ENCODE results near the gene FAM90A26. TPM values are rescaled to one million over a fixed set of nuclear protein-coding genes. Genes with fewer than 3 reads are reported as not detected.
"Not testable (repeated sequence)": the region's sequence is repeated elsewhere in the genome, so short reads cannot be mapped to it uniquely, and the experiment has no call there.

Gene FAM90A26
- total RNA-seq, 1 experiment from 2014 or later = not detected

GRCh38 chr4:9142786-9143185, 27.4 kb upstream of the FAM90A26 start:
- RAD21 ChIA-PET (ENCODE audit: low non-redundant PET in 1 of 2, low total read pairs in 2 of 2, uncharacterized antibody in 2 of 2, unreplicated experiment in 2 of 2); H3K79me2 ChIP-seq (ENCODE audit: insufficient read depth, low read length); H3K27ac ChIP-seq (ENCODE audit: low read depth, low read length); H3K9ac ChIP-seq (ENCODE audit: low read length); CTCF ChIA-PET; H3K9me2 ChIP-seq (ENCODE audit: insufficient read depth); H3K27me3 ChIP-seq (ENCODE audit: insufficient read depth, low read length); H3K4me2 ChIP-seq (ENCODE audit: low read length); ATAC-seq; H4K20me1 ChIP-seq (ENCODE audit: insufficient read depth); intact Hi-C loops (cut with micrococcal nuclease); BruUV-seq (replicated peaks); H3K9me3 ChIP-seq (ENCODE audit: control insufficient read depth in 1 of 2, insufficient read depth in 1 of 2, low read depth in 1 of 2, low read length in 2 of 2); H3K4me1 ChIP-seq (ENCODE audit: control insufficient read depth in 1 of 2, insufficient read depth in 2 of 2, low read length in 2 of 2); H3K4me3 ChIP-seq (replicated peaks in 1 of 2; ENCODE audit: low read depth in 1 of 2, low read length in 2 of 2); POLR2A ChIA-PET; DNase-seq (ENCODE audit: low read depth, low spot score); H2AFZ ChIP-seq (ENCODE audit: low read depth, low read length, poor library complexity, severe bottlenecking); H3K36me3 ChIP-seq (ENCODE audit: control insufficient read depth in 1 of 2, insufficient read depth in 2 of 2, low read length in 2 of 2): not testable (repeated sequence)

- Histone ChIP-seq H2AFZ (ENCODE audit: low read depth, low read length, poor library complexity, severe bottlenecking) (no peak overlapping the region), H3K9ac (ENCODE audit: low read length) (no peak overlapping the region), H3K27ac (ENCODE audit: low read depth, low read length) (no peak overlapping the region), H3K79me2 (ENCODE audit: insufficient read depth, low read length) (no peaks in the 10 kb centered on the region), H3K36me3 (ENCODE audit: control insufficient read depth in 1 of 2, insufficient read depth in 2 of 2, low read length in 2 of 2) (no peaks in the 10 kb centered on the region), H3K27me3 (ENCODE audit: insufficient read depth, low read length) (no peaks in the 10 kb centered on the region), H3K9me2 (ENCODE audit: insufficient read depth) (no peaks in the 10 kb centered on the region), H3K9me3 (ENCODE audit: control insufficient read depth in 1 of 2, insufficient read depth in 1 of 2, low read depth in 1 of 2, low read length in 2 of 2) (no peaks in the 10 kb centered on the region), H3K4me2 (ENCODE audit: low read length) (no peak overlapping the region), H3K4me1 (ENCODE audit: control insufficient read depth in 1 of 2, insufficient read depth in 2 of 2, low read length in 2 of 2) (no peaks in the 10 kb centered on the region), H3K4me3 (replicated peaks in 1 of 2; ENCODE audit: low read depth in 1 of 2, low read length in 2 of 2) (no peak overlapping the region), H4K20me1 (ENCODE audit: insufficient read depth) (no peaks in the 10 kb centered on the region)
- intact Hi-C loops (cut with micrococcal nuclease) = no loop called here
- CTCF ChIA-PET = no interaction called here
- ATAC-seq = no peak
- RAD21 ChIA-PET (ENCODE audit: low non-redundant PET in 1 of 2, low total read pairs in 2 of 2, uncharacterized antibody in 2 of 2, unreplicated experiment in 2 of 2) = no interaction called here
- TF ChIP-seq ATF3 (IDR thresholded peaks at IDR 0.05) (no peak), SIN3A (IDR thresholded peaks at IDR 0.05; ENCODE audit: low read depth) (no peak), JUND (IDR thresholded peaks at IDR 0.05) (no peak), REST (IDR thresholded peaks at IDR 0.05; ENCODE audit: low read depth) (no peak), ZBTB33 (IDR thresholded peaks at IDR 0.05; ENCODE audit: extremely low read depth, insufficient replicate concordance, low read length) (no peak), CTCF (IDR thresholded peaks at IDR 0.05 in 2 of 3, conservative IDR thresholded peaks at IDR 0.05 in 1 of 3; ENCODE audit: borderline replicate concordance in 1 of 3, insufficient read depth in 1 of 3, low read depth in 2 of 3, low read length in 2 of 3) (no peak), EZH2phosphoT487 (IDR thresholded peaks at IDR 0.05; ENCODE audit: borderline replicate concordance) (no peak), TCF7L2 (IDR thresholded peaks at IDR 0.05; ENCODE audit: borderline replicate concordance, extremely low read depth, insufficient read depth, insufficient read length) (no peak)
- no peak for DNase-seq (ENCODE audit: low read depth, low spot score)
- POLR2A ChIA-PET = no interaction called here
- no TSS peak for BruUV-seq (replicated peaks)
Observed at GRCh38 chr4:9143421-9144080, 26.7 kb upstream of the FAM90A26 start.

Measured in HCT116 (cell line).